ENCODE results near the gene ZNF552.

DNA sequence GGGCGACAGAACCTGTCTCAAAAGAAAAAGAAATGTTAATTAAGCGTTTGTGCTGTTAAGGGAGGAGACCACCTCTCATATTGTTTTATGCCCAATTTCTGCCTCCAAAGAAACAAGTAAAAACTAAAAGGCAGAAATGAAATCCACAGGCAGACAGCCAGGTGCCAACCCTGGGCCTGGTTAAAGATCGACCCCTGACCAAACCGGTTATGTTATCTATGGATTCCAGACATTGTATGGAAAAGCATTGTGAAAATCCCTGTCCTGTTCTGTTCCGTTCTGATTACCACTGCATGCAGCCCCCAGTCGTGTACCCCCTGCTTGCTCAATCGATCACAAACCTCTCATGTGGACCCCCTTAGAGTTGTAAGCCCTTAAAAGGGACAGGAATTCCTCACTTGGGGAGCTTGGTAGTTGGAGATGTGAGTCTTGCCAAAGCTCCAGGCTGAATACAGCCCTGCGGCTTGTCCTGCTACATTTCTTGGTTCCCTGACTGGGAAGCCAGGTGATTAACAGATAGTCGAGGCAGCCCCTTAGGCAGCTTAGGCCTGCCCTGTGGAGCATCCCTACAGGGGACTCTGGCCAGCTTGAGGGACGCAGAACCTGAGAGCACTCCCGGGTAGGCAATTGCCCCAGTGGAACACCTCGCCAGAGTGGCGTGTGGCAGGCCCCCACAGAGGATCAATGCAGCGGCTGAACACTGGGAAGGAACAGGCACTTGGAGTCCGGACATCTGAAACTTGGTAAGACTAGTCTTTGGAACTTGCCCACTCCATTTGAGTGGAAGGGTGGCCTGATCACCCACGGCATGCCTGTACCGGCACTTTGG, 748 bp upstream of the ZNF552 start:
- TF ChIP-seq EMX1 (CRISPR knock-in tag; IDR thresholded peaks at IDR 0.05) (no peak), MAX (CRISPR knock-in tag; IDR thresholded peaks at IDR 0.05) (no peak), CBFB (CRISPR knock-in tag; IDR thresholded peaks at IDR 0.05; ENCODE audit: low read depth) (no peak), MXD4 (CRISPR knock-in tag; IDR thresholded peaks at IDR 0.05; ENCODE audit: borderline replicate concordance) (no peak)
- TF ChIP-seq, protein P1, sequence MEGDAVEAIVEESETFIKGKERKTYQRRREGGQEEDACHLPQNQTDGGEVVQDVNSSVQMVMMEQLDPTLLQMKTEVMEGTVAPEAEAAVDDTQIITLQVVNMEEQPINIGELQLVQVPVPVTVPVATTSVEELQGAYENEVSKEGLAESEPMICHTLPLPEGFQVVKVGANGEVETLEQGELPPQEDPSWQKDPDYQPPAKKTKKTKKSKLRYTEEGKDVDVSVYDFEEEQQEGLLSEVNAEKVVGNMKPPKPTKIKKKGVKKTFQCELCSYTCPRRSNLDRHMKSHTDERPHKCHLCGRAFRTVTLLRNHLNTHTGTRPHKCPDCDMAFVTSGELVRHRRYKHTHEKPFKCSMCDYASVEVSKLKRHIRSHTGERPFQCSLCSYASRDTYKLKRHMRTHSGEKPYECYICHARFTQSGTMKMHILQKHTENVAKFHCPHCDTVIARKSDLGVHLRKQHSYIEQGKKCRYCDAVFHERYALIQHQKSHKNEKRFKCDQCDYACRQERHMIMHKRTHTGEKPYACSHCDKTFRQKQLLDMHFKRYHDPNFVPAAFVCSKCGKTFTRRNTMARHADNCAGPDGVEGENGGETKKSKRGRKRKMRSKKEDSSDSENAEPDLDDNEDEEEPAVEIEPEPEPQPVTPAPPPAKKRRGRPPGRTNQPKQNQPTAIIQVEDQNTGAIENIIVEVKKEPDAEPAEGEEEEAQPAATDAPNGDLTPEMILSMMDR (IDR thresholded peaks at IDR 0.05), result no peak
